HepG2 (cell line): ENCODE results near the gene SH3D19. TPM values are rescaled to one million over a fixed set of nuclear protein-coding genes. Genes with fewer than 3 reads are reported as not detected.

Source experiments
- AFF4 ChIP-seq: sonication (generic); formaldehyde crosslinking; IDR thresholded peaks from 2 replicates; pipeline ENCODE4 v1.4.0; 2020; ENCODE audit warnings: missing genetic modification reagents
- BCL6 ChIP-seq: IDR thresholded peaks from 2 replicates; pipeline ENCODE4 v1.6.1; 2016; ENCODE audit warnings: missing genetic modification reagents, missing compliant biosample characterization
- CERS6 ChIP-seq: sonication (generic); formaldehyde crosslinking; IDR thresholded peaks from 2 replicates; pipeline ENCODE4 v1.5.0; 2020; ENCODE audit warnings: missing genetic modification reagents
- CREB1 ChIP-seq, 2 experiments: fragments of 450-650 bp in 1 of 2; IDR thresholded peaks; 2 replicates each; pipeline ENCODE4 v1.6.1; 2016 to 2017; ENCODE audit warnings: control low read depth in 1 of 2, mild to moderate bottlenecking in 1 of 2, missing compliant biosample characterization in 1 of 2, missing genetic modification characterization in 1 of 2
- EP300 ChIP-seq, 3 experiments: sonication (generic) in 1 of 3; formaldehyde crosslinking in 1 of 3; IDR thresholded peaks; 2 replicates each; pipeline versions ENCODE4 v1.5.1 to v1.6.1; 2011 to 2020; ENCODE audit warnings: low read depth in 2 of 3, low read length in 2 of 3, borderline replicate concordance in 1 of 3, improper control_type of control experiment in 1 of 3, mild to moderate bottlenecking in 1 of 3, missing genetic modification reagents in 1 of 3, moderate library complexity in 1 of 3
- IKZF4 ChIP-seq: sonication (generic); formaldehyde crosslinking; IDR thresholded peaks from 2 replicates; pipeline ENCODE4 v1.5.1; 2020; ENCODE audit warnings: borderline replicate concordance, mild to moderate bottlenecking, low read depth, missing genetic modification reagents; ENCODE audit errors: not compliant biosample characterization
- NR2C2 ChIP-seq: sonication (generic); formaldehyde crosslinking; IDR thresholded peaks from 2 replicates; pipeline ENCODE4 v1.4.0; 2020; ENCODE audit warnings: missing genetic modification reagents, mild to moderate bottlenecking, moderate library complexity, borderline replicate concordance
- RCOR2 ChIP-seq: IDR thresholded peaks from 2 replicates; pipeline ENCODE4 v1.6.1; 2016; ENCODE audit warnings: missing biosample characterization, missing genetic modification reagents
- SOX6 ChIP-seq, 2 experiments: fragments of 450-650 bp in 1 of 2; sonication (generic) in 1 of 2; formaldehyde crosslinking in 1 of 2; IDR thresholded peaks; 2 replicates each; pipeline versions ENCODE4 v1.4.0 to v1.6.1; 2017 to 2020; ENCODE audit warnings: antibody characterized with exemption in 1 of 2, mild to moderate bottlenecking in 1 of 2, missing genetic modification reagents in 1 of 2
- SP5 ChIP-seq: IDR thresholded peaks from 2 replicates; pipeline ENCODE4 v1.6.1; 2016; ENCODE audit warnings: low read depth, borderline replicate concordance
- TAF1 ChIP-seq: sonication (generic); formaldehyde crosslinking; IDR thresholded peaks from 2 replicates; pipeline ENCODE4 v1.4.0; 2020; ENCODE audit warnings: missing genetic modification reagents
- TEAD3 ChIP-seq: optimal IDR thresholded peaks from 2 replicates; pipeline ENCODE3; 2016; ENCODE audit warnings: borderline replicate concordance
- ZBTB26 ChIP-seq: IDR thresholded peaks from 2 replicates; pipeline ENCODE4 v1.6.1; 2016; ENCODE audit warnings: missing compliant biosample characterization, missing genetic modification reagents, borderline replicate concordance
- ZBTB4 ChIP-seq: sonication (generic); formaldehyde crosslinking; IDR thresholded peaks from 2 replicates; pipeline ENCODE4 v1.4.0; 2020; ENCODE audit warnings: missing genetic modification reagents, mild to moderate bottlenecking, borderline replicate concordance
- ZFAT ChIP-seq: sonication (generic); formaldehyde crosslinking; conservative IDR thresholded peaks from 2 replicates; pipeline ENCODE4 v1.8.1; 2023; ENCODE audit warnings: missing genetic modification reagents, inconsistent platforms
- ZFP37 ChIP-seq: sonication (generic); formaldehyde crosslinking; IDR thresholded peaks from 2 replicates; pipeline ENCODE4 v1.4.0; 2020; ENCODE audit warnings: missing genetic modification reagents, borderline replicate concordance
- ZNF260 ChIP-seq: sonication (generic); formaldehyde crosslinking; IDR thresholded peaks from 2 replicates; pipeline ENCODE4 v1.4.0; 2020; ENCODE audit warnings: missing genetic modification reagents, low read depth, mild to moderate bottlenecking, borderline replicate concordance
- ZNF274 ChIP-seq: sonication (generic); formaldehyde crosslinking; IDR thresholded peaks from 2 replicates; pipeline ENCODE4 v1.5.1; 2020; ENCODE audit warnings: mild to moderate bottlenecking, missing genetic modification reagents
- ZNF44 ChIP-seq: sonication (generic); formaldehyde crosslinking; IDR thresholded peaks from 2 replicates; pipeline ENCODE4 v1.5.1; 2020; ENCODE audit warnings: mild to moderate bottlenecking, missing genetic modification reagents
- ZSCAN12 ChIP-seq: sonication (generic); formaldehyde crosslinking; IDR thresholded peaks from 2 replicates; pipeline ENCODE4 v1.9.0; 2021; ENCODE audit warnings: mild to moderate bottlenecking, missing genetic modification reagents
- polyA plus RNA-seq, 8 experiments: library from polyadenylated mRNA; depleted of rRNA in 3 of 8; stranded (reverse) in 7 of 8; unstranded in 1 of 8; fragments of >200 nt; fragmentation: Illumina TruSeq in 4 of 8; extraction: Trizol in 4 of 8; gene quantifications; 2 replicates each; pipeline versions ENCODE4 v1.2.1 to v1.2.3, GENCODE V29; 2011 to 2016; ENCODE audit warnings: low read depth in 4 of 8, missing spikeins in 1 of 8, mixed read lengths in 1 of 8; ENCODE audit not compliant: insufficient read depth in 1 of 8
- total RNA-seq, 5 experiments: library from RNA; depleted of rRNA; stranded (reverse); fragments of >200 nt; fragmentation: Illumina TruSeq; extraction: Trizol; gene quantifications; 2 replicates each; pipeline ENCODE4 v1.2.3, GENCODE V29; 2016; ENCODE audit warnings: low read depth in 1 of 5

Gene SH3D19
- total and polyA plus RNA-seq, 2 of the 13 experiments (the other 11 are each of a cell fraction or from before 2014, with no cell fraction given) = 31.2 to 38.0 TPM

- TF ChIP-seq AFF4 = no peak
- TF ChIP-seq CREB1 (IDR thresholded peaks at IDR 0.05) = no peak
- TF ChIP-seq CREB1 (CRISPR knock-in tag; IDR thresholded peaks at IDR 0.05) = 0 out of 2 replicates have a peak, but pooled peaks have one; percentile 28
- TF ChIP-seq IKZF4 (CRISPR knock-in tag) = no peak
- no peak for TF ChIP-seq TAF1 (CRISPR knock-in tag)
- TF ChIP-seq RCOR2 = peak; percentile 56; the same call in 1 of the 2 replicates
- TF ChIP-seq NR2C2 (CRISPR knock-in tag) = peak; percentile 16; the same call in 1 of the 2 replicates
- TF ChIP-seq TEAD3 (CRISPR knock-in tag) = peak; percentile 23
- no peak for TF ChIP-seq CERS6 (CRISPR knock-in tag)
- no peak for TF ChIP-seq ZFP37 (CRISPR knock-in tag)
- no peak for TF ChIP-seq SP5 (CRISPR knock-in tag)
- no peak for TF ChIP-seq ZBTB4
- TF ChIP-seq ZFAT (CRISPR knock-in tag) = no peak
- no peak for TF ChIP-seq BCL6
- no peak for TF ChIP-seq SOX6 (IDR thresholded peaks at IDR 0.05)
- peak; percentile 49; the same call in 1 of the 2 replicates for TF ChIP-seq SOX6 (CRISPR knock-in tag; IDR thresholded peaks at IDR 0.05)
- TF ChIP-seq EP300 (IDR thresholded peaks at IDR 0.05; ENCODE audit: low read depth in 2 of 2, low read length in 2 of 2) = peak in 1 of 2 experiments; percentile 53; a peak in 2 of 4 replicates
- no peak for TF ChIP-seq EP300 (CRISPR knock-in tag; IDR thresholded peaks at IDR 0.05; ENCODE audit: borderline replicate concordance)
- no peak for TF ChIP-seq ZNF260 (CRISPR knock-in tag)
- TF ChIP-seq ZNF44 (CRISPR knock-in tag) = no peak
- no peak for TF ChIP-seq ZSCAN12 (CRISPR knock-in tag)
- no peak for TF ChIP-seq ZBTB26
- TF ChIP-seq ZNF274 (CRISPR knock-in tag) = no peak
Measured at GRCh38 chr4:151248519-151248918, 76.9 kb downstream of the SH3D19 start (continued).
